ENCODE data around the gene ATCAY.
A peak's percentile ranks its signal among the peaks of the same experiment; 100 is the strongest.
"Not testable (repeated sequence)": the region's sequence is repeated elsewhere in the genome, so short reads cannot be mapped to it uniquely, and the experiment has no call there.

ATCAY gene

GRCh38 chr19:3855320-3855719 lies 25.2 kb upstream of the ATCAY start:
- 96 to 97% methylated on average over 19 of the region's 19 CpGs for WGBS, 2 experiments (ENCODE audit: insufficient coverage in 2 of 2)
- Histone ChIP-seq H3K27ac (ENCODE audit: low read depth, low read length, severe bottlenecking) (no peak overlapping the region), H3K4me1 (ENCODE audit: control insufficient read depth, insufficient read depth, low read length, poor library complexity, severe bottlenecking) (no peaks in the 10 kb centered on the region), H3K4me3 (ENCODE audit: extremely low read depth, insufficient read depth, low read length, poor library complexity, severe bottlenecking) (no peak overlapping the region), H3K9me3 (ENCODE audit: control insufficient read depth, low read length) (peaks cover 10% of the 10 kb centered on the region), H3K36me3 (ENCODE audit: control insufficient read depth, insufficient read depth, low read length) (peaks cover 5% of the 10 kb centered on the region)

DNA sequence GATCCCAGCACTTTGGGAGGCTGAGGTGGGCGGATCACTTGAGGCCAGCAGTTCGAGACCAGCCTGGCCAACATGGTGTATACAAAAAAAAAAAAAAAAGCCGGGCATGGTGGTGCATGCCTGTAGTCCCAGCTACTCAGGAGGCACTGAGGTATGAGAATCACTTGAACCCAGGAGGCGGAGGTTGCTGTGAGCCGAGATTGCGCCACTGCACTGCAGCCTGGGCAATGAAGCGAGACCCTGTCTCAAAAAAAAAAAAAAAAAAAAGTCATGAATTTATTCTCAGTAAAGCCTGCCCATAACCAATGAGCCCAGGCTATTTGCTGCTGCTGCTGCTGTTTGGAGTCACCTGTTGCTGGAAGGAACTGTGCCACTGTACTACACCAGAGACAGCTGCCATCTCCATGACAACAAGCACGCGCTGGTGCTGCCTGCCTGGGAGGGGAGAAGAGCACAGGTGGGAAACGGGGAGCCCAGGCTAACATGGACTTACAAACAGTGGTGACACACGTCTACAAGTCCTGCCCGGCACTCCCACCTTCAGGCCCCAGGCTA lies 23.0 kb upstream of the ATCAY start:
- no peaks in the 10 kb centered on the region for H3K36me3 ChIP-seq (ENCODE audit: control insufficient read depth, insufficient read depth, low read length)
- no peak overlapping the region for H3K4me3 ChIP-seq (ENCODE audit: extremely low read depth, insufficient read depth, low read length, poor library complexity, severe bottlenecking)
- no peak overlapping the region for H3K27ac ChIP-seq (ENCODE audit: low read depth, low read length, severe bottlenecking)
- WGBS, 2 experiments (ENCODE audit: insufficient coverage in 2 of 2), result 89 to 91% methylated on average over 10 to 11 of the region's 12 CpGs
- H3K9me3 ChIP-seq (ENCODE audit: control insufficient read depth, low read length), result no peaks in the 10 kb centered on the region
- no peaks in the 10 kb centered on the region for H3K4me1 ChIP-seq (ENCODE audit: control insufficient read depth, insufficient read depth, low read length, poor library complexity, severe bottlenecking)

- no peak overlapping the region for H3K4me3 ChIP-seq (ENCODE audit: extremely low read depth, insufficient read depth, low read length, poor library complexity, severe bottlenecking)
- no peaks in the 10 kb centered on the region for H3K4me1 ChIP-seq (ENCODE audit: control insufficient read depth, insufficient read depth, low read length, poor library complexity, severe bottlenecking)
- H3K27ac ChIP-seq (ENCODE audit: low read depth, low read length, severe bottlenecking), result no peak overlapping the region
- H3K9me3 ChIP-seq (ENCODE audit: control insufficient read depth, low read length), result no peaks in the 10 kb centered on the region
- 93 to 95% methylated on average over 17 of the region's 17 CpGs for WGBS, 2 experiments (ENCODE audit: insufficient coverage in 2 of 2)
- H3K36me3 ChIP-seq (ENCODE audit: control insufficient read depth, insufficient read depth, low read length), result no peaks in the 10 kb centered on the region
Observed at GRCh38 chr19:3860499-3860898, 20.0 kb upstream of the ATCAY start.

DNA sequence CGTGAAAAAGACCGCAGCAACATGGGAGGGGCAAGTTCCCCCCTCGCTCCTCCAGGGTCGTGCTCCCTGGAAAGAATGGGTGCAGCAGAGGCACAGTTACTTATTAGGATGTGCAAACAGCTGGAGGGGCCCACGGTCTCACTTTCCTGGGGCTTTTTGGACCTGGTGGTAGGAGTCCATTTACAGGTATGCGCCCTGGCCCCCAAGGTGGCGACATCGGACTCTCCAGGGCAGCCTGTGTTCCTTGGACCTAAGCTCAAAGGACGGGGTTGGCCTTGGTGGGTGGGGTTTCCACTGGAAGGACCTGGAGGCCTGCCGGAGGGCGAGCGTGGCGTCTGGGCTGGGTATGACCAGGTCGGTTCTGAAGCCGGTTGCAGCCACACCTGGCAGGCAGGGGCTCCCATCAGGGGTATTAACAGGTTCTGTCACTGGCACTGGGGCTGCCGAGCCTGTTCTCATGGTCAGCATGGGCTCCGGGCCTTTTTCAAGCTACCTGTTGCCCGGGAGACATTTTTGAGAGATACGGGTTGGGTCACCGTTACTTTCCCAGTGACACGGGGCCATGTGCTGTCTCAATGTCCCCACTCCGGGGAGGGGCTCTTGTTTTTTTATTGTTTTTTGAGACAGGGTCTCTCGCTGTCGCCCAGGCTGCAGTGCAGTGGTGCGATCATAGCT lies 17.5 kb upstream of the ATCAY start:
- WGBS, 2 experiments (ENCODE audit: insufficient coverage in 2 of 2), result 94 to 96% methylated on average over 21 to 22 of the region's 25 CpGs
- Histone ChIP-seq H3K4me1 (ENCODE audit: control insufficient read depth, insufficient read depth, low read length, poor library complexity, severe bottlenecking) (peaks cover 3% of the 10 kb centered on the region), H3K9me3 (ENCODE audit: control insufficient read depth, low read length) (no peaks in the 10 kb centered on the region), H3K4me3 (ENCODE audit: extremely low read depth, insufficient read depth, low read length, poor library complexity, severe bottlenecking) (no peak overlapping the region), H3K36me3 (ENCODE audit: control insufficient read depth, insufficient read depth, low read length) (no peaks in the 10 kb centered on the region), H3K27ac (ENCODE audit: low read depth, low read length, severe bottlenecking) (no peak overlapping the region)

DNA sequence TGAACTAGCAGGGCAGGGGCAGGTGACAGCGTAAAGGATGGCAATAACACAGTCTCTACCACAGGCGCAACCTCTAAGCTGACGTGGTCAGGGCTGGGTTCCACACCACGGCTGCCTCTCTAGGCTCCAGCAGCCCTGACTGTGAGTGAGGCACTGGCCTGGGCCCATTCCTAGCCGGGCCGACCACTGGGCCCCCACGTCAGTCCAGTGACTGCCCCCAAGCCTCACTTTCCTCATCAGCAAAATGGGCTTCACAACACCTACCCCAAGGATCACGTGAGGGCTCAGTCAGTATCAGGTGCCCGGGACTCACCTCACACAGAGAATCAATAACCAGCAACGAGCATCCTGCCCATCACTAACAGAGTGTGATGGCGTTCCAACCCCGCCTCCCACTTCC lies 16.8 kb upstream of the ATCAY start:
- no peak overlapping the region for H3K4me3 ChIP-seq (ENCODE audit: extremely low read depth, insufficient read depth, low read length, poor library complexity, severe bottlenecking)
- H3K4me1 ChIP-seq (ENCODE audit: control insufficient read depth, insufficient read depth, low read length, poor library complexity, severe bottlenecking), result peaks cover 7% of the 10 kb centered on the region
- H3K9me3 ChIP-seq (ENCODE audit: control insufficient read depth, low read length), result no peaks in the 10 kb centered on the region
- H3K36me3 ChIP-seq (ENCODE audit: control insufficient read depth, insufficient read depth, low read length), result no peaks in the 10 kb centered on the region
- 92 to 94% methylated on average over 5 to 9 of the region's 12 CpGs for WGBS, 2 experiments (ENCODE audit: insufficient coverage in 2 of 2)
- no peak overlapping the region for H3K27ac ChIP-seq (ENCODE audit: low read depth, low read length, severe bottlenecking)

DNA sequence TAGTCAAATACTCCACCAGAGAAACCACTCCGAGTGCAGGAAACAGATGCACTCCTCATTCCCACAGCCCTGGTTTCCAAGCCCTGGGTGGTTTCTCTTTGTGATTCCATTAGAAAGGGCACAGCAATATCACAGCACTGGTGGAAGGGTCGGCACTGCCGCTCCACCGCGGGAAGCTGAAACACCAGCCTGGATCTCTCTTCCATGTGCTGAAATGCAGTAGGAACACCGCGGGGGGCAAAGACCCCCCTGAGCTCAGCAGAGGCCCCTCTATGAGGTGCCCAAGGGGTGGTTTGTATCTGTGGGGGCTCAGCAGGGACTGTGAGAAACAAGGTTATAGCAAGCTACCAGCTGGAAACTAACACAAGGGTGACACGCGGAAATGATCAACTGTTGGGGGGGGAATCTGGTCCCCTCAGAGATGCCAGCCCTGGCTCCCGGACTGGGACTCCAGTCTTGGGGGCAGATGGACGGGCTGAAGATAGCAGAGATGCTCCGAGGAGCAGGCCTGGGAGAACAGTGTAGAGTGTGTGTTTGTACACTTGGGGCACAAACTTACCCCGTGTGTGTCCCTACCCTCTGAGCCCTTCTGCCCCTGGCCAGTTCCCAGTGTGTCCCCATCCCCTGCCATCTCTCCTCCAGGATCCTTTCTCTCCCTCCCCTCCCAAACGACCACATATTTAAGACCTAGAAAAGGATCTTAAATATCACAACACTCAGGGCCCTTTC lies 13.4 kb upstream of the ATCAY start:
- Histone ChIP-seq H3K36me3 (ENCODE audit: control insufficient read depth, insufficient read depth, low read length) (no peaks in the 10 kb centered on the region), H3K27ac (ENCODE audit: low read depth, low read length, severe bottlenecking) (no peak overlapping the region), H3K9me3 (ENCODE audit: control insufficient read depth, low read length) (peaks cover 10% of the 10 kb centered on the region), H3K4me3 (ENCODE audit: extremely low read depth, insufficient read depth, low read length, poor library complexity, severe bottlenecking) (no peak overlapping the region), H3K4me1 (ENCODE audit: control insufficient read depth, insufficient read depth, low read length, poor library complexity, severe bottlenecking) (peaks cover 9% of the 10 kb centered on the region)
- WGBS, 2 experiments (ENCODE audit: insufficient coverage in 2 of 2), result 77 to 87% methylated on average over 10 to 13 of the region's 14 CpGs

GRCh38 chr19:3867971-3868769 lies 12.3 kb upstream of the ATCAY start:
- peaks cover 9% of the 10 kb centered on the region for H3K4me1 ChIP-seq (ENCODE audit: control insufficient read depth, insufficient read depth, low read length, poor library complexity, severe bottlenecking)
- H3K4me3 ChIP-seq (ENCODE audit: extremely low read depth, insufficient read depth, low read length, poor library complexity, severe bottlenecking), result peak overlapping the region; percentile 49
- H3K36me3 ChIP-seq (ENCODE audit: control insufficient read depth, insufficient read depth, low read length), result no peaks in the 10 kb centered on the region
- peaks cover 10% of the 10 kb centered on the region for H3K9me3 ChIP-seq (ENCODE audit: control insufficient read depth, low read length)
- 16 to 17% methylated on average over 9 to 17 of the region's 30 CpGs for WGBS, 2 experiments (ENCODE audit: insufficient coverage in 2 of 2)
- no peak overlapping the region for H3K27ac ChIP-seq (ENCODE audit: low read depth, low read length, severe bottlenecking)

DNA sequence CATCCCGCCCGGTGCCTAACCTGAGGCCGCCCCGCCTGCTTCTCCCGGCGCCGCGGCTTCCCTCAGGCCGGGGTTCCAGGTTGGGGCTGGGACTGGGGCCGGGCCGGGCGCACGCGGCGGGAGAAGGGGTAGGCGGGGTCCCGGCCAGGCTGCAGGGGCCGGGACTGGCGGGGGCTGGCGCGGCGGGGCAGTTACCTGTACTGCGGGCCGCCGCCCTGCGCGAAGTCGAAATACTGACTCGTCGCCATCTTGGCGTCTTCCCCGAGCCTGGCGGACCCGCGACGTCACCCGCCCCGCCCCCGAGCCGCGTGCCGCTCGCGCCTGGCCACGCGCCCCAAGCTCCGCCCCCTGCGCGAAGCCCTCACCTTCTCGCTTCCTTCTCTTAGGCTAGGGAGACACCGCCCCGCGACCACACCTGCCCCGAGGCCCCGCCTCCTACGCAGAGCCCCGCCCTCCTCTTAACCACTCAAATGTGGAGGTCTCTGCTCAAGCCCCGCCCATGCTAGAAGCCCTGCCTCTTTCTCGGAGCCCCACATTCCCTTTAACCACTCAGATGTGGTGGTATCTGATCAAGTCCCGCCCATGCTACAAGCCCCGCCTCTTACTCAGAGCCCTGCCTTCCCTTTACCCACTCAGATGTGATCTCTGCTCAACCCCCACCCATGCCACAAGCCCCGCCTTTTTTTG lies 11.6 kb upstream of the ATCAY start, which contains the start of gene ZFR2:
ZFR2 (minus strand) TSS at position 269 of the 687 bp plus-strand sequence; CDS start at position 248, 21 bp downstream.
- Histone ChIP-seq H3K36me3 (ENCODE audit: control insufficient read depth, insufficient read depth, low read length) (no peaks in the 10 kb centered on the region), H3K4me1 (ENCODE audit: control insufficient read depth, insufficient read depth, low read length, poor library complexity, severe bottlenecking) (peaks cover 9% of the 10 kb centered on the region), H3K27ac (ENCODE audit: low read depth, low read length, severe bottlenecking) (no peak within 1 kb of the TSS), H3K9me3 (ENCODE audit: control insufficient read depth, low read length) (peaks cover 10% of the 10 kb centered on the region), H3K4me3 (ENCODE audit: extremely low read depth, insufficient read depth, low read length, poor library complexity, severe bottlenecking) (peak within 1 kb of the TSS; percentile 49)
- WGBS, 2 experiments (ENCODE audit: insufficient coverage in 2 of 2), result 6 to 10% methylated on average over 42 to 62 of the region's 62 CpGs

GRCh38 chr19:3873151-3873550 lies 7.3 kb upstream of the ATCAY start:
- H3K4me3 ChIP-seq (ENCODE audit: extremely low read depth, insufficient read depth, low read length, poor library complexity, severe bottlenecking), result no peak overlapping the region
- WGBS, 2 experiments (ENCODE audit: insufficient coverage in 2 of 2), result 83 to 90% methylated on average over 2 to 3 of the region's 4 CpGs
- H3K27ac ChIP-seq (ENCODE audit: low read depth, low read length, severe bottlenecking), result no peak overlapping the region
- peaks cover 4% of the 10 kb centered on the region for H3K4me1 ChIP-seq (ENCODE audit: control insufficient read depth, insufficient read depth, low read length, poor library complexity, severe bottlenecking)
- no peaks in the 10 kb centered on the region for H3K36me3 ChIP-seq (ENCODE audit: control insufficient read depth, insufficient read depth, low read length)
- peaks cover 10% of the 10 kb centered on the region for H3K9me3 ChIP-seq (ENCODE audit: control insufficient read depth, low read length)

DNA sequence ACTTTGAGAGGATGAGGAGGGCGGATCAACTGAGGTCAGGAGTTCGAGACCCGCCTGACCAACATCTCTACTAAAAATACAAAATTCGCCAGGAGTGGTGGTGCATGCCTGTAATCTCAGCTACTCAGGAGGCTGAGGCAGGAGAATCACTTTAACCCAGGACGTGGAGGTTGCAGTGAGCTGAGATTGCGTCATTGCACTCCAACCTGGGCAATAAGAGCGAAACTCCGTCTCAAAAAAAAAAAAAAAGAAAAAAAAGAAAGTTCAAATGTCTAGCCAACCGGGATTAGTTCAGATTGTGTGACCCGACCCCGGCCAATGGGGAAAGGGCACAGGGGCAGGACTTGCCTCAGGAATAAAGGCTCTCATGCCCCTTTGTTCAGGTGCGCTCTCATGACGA lies 5.8 kb upstream of the ATCAY start:
- not testable (repeated sequence) for H3K4me3 ChIP-seq (ENCODE audit: extremely low read depth, insufficient read depth, low read length, poor library complexity, severe bottlenecking); H3K27ac ChIP-seq (ENCODE audit: low read depth, low read length, severe bottlenecking); H3K9me3 ChIP-seq (ENCODE audit: control insufficient read depth, low read length); H3K4me1 ChIP-seq (ENCODE audit: control insufficient read depth, insufficient read depth, low read length, poor library complexity, severe bottlenecking); H3K36me3 ChIP-seq (ENCODE audit: control insufficient read depth, insufficient read depth, low read length)
- 81 to 88% methylated on average over 9 to 13 of the region's 13 CpGs for WGBS, 2 experiments (ENCODE audit: insufficient coverage in 2 of 2)
